ENCODE results near the gene SCARF1. TPM values are rescaled to one million over a fixed set of nuclear protein-coding genes. Genes with fewer than 3 reads are reported as not detected.
A peak's percentile ranks its signal among the peaks of the same experiment; 100 is the strongest.

SCARF1 gene
- total RNA-seq, 1 donor from 2014 or later: 5.7 TPM

DNA sequence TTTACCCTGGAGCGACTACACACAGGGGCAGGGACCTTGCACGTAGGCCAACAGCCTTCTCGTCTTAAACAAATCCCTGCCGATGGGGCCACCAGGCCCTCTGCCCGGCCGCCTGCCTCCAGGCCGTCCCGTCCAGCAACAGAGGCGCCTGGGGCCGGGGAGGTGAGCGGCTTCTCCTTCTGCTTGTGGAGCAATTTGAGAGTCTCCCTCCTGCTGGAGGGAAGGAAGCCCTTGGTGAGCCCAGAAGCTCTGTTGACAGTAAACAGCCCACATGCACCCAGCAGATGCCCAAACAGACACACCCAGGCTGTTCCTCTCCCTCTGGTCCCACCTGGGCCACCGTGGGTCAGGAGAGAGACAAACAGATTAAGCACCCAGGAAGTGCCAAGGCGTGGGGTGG lies 25.0 kb downstream of the SCARF1 start:
- H3K27ac ChIP-seq (ENCODE audit: low read depth, low read length): no peak overlapping the region
- no peak overlapping the region for H3K4me3 ChIP-seq (ENCODE audit: low read length in 3 of 3)
- no peaks in the 10 kb centered on the region for H3K9me3 ChIP-seq (ENCODE audit: control insufficient read depth in 3 of 3, low read length in 3 of 3)
- no peak overlapping the region for H3K9ac ChIP-seq (ENCODE audit: low read depth in 1 of 3, low read length in 3 of 3)
- H3K27me3 ChIP-seq (ENCODE audit: control insufficient read depth in 3 of 3, insufficient read depth in 3 of 3, low read length in 3 of 3): no peaks in the 10 kb centered on the region
- H3K36me3 ChIP-seq (ENCODE audit: control insufficient read depth in 3 of 3, insufficient read depth in 3 of 3, low read length in 3 of 3): peaks cover 7 to 11% (median 11%) of the 10 kb centered on the region in 3 donors
- H3K4me1 ChIP-seq (ENCODE audit: control insufficient read depth in 3 of 3, insufficient read depth in 3 of 3, low read length in 3 of 3): peaks cover 13 to 31% (median 13%) of the 10 kb centered on the region in 3 donors

DNA sequence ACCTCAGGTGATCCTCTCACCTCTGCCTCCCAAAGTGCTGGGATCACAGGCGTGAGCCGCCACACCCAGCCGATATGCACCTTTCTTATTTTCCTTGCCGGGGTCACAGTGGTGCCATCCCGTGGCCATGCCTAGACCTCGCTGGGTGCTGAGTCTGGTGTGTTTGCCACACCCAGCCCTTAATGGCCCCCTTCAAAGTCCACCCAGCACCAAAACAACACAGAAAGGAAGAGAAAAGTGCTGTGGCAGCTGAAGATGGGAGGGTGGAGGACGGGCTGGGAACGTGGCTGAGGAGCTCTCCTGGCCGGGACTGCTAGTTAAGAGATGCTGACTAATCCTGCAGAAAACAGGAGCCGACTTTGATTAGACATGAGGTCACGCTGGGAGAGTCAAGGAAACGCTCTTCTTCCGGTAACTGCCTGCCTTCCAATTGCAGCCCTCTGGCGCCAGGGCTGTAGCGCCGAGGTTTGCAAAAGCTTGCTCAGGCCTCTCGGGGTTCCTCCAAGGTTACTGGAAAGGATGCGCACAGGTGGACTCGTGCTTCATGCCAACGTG lies 27.8 kb downstream of the SCARF1 start:
- no peaks in the 10 kb centered on the region for H3K9me3 ChIP-seq (ENCODE audit: control insufficient read depth in 3 of 3, low read length in 3 of 3)
- no peak overlapping the region for H3K27ac ChIP-seq (ENCODE audit: low read depth, low read length)
- H3K4me3 ChIP-seq (ENCODE audit: low read length in 3 of 3): no peak overlapping the region
- H3K9ac ChIP-seq (ENCODE audit: low read depth in 1 of 3, low read length in 3 of 3): peak overlapping the region in 1 of 3 donors; percentile 60
- peaks cover 9 to 15% (median 12%) of the 10 kb centered on the region in 3 donors for H3K36me3 ChIP-seq (ENCODE audit: control insufficient read depth in 3 of 3, insufficient read depth in 3 of 3, low read length in 3 of 3)
- no peaks in the 10 kb centered on the region for H3K27me3 ChIP-seq (ENCODE audit: control insufficient read depth in 3 of 3, insufficient read depth in 3 of 3, low read length in 3 of 3)
- peaks cover 13 to 24% (median 15%) of the 10 kb centered on the region in 3 donors for H3K4me1 ChIP-seq (ENCODE audit: control insufficient read depth in 3 of 3, insufficient read depth in 3 of 3, low read length in 3 of 3)

GRCh38 chr17:1616101-1616500 lies 29.4 kb downstream of the SCARF1 start:
- Histone ChIP-seq H3K27ac (ENCODE audit: low read depth, low read length) (no peak overlapping the region), H3K36me3 (ENCODE audit: control insufficient read depth in 3 of 3, insufficient read depth in 3 of 3, low read length in 3 of 3) (peaks cover 6 to 14% (median 10%) of the 10 kb centered on the region in 3 donors), H3K27me3 (ENCODE audit: control insufficient read depth in 3 of 3, insufficient read depth in 3 of 3, low read length in 3 of 3) (no peaks in the 10 kb centered on the region), H3K9ac (ENCODE audit: low read depth in 1 of 3, low read length in 3 of 3) (no peak overlapping the region), H3K9me3 (ENCODE audit: control insufficient read depth in 3 of 3, low read length in 3 of 3) (no peaks in the 10 kb centered on the region), H3K4me3 (ENCODE audit: low read length in 3 of 3) (no peak overlapping the region), H3K4me1 (ENCODE audit: control insufficient read depth in 3 of 3, insufficient read depth in 3 of 3, low read length in 3 of 3) (peaks cover 11 to 20% (median 12%) of the 10 kb centered on the region in 3 donors)

GRCh38 chr17:1612400-1612799 lies 33.1 kb downstream of the SCARF1 start:
- no peak overlapping the region for H3K27ac ChIP-seq (ENCODE audit: low read depth, low read length)
- no peaks in the 10 kb centered on the region for H3K27me3 ChIP-seq (ENCODE audit: control insufficient read depth in 3 of 3, insufficient read depth in 3 of 3, low read length in 3 of 3)
- H3K9me3 ChIP-seq (ENCODE audit: control insufficient read depth in 3 of 3, low read length in 3 of 3): no peaks in the 10 kb centered on the region
- H3K4me1 ChIP-seq (ENCODE audit: control insufficient read depth in 3 of 3, insufficient read depth in 3 of 3, low read length in 3 of 3): peaks cover 0 to 3% (median 3%) of the 10 kb centered on the region in 3 donors
- H3K4me3 ChIP-seq (ENCODE audit: low read length in 3 of 3): no peak overlapping the region
- H3K36me3 ChIP-seq (ENCODE audit: control insufficient read depth in 3 of 3, insufficient read depth in 3 of 3, low read length in 3 of 3): peaks cover 7 to 14% (median 10%) of the 10 kb centered on the region in 3 donors
- H3K9ac ChIP-seq (ENCODE audit: low read depth in 1 of 3, low read length in 3 of 3): peak overlapping the region in 1 of 3 donors; percentile 33

- H3K4me1 ChIP-seq (ENCODE audit: control insufficient read depth in 3 of 3, insufficient read depth in 3 of 3, low read length in 3 of 3): peaks cover 0 to 9% (median 3%) of the 10 kb centered on the region in 3 donors
- peaks cover 7 to 14% (median 10%) of the 10 kb centered on the region in 3 donors for H3K36me3 ChIP-seq (ENCODE audit: control insufficient read depth in 3 of 3, insufficient read depth in 3 of 3, low read length in 3 of 3)
- no peak overlapping the region for H3K27ac ChIP-seq (ENCODE audit: low read depth, low read length)
These were observed 33.8 kb downstream of the SCARF1 start for GRCh38 chr17:1611715-1612114.

DNA sequence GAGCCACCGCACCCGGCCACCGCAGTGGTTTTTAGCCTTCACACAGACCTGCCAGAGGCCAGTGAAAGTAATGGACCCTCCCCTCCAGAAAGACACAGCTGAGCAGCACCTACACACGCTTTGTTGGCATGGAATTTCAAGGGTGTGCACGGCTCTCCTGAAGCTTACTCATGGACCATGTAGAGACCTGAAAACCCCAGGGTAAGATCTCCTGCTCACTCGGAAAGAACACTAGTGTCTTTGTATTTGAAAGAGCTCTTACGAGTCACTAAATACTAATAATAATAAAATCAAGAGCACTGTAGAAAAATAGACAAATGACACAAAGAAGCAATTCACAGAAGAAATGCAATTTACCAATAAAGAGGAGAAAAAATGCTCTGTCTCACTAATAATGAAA lies 36.9 kb downstream of the SCARF1 start:
- Histone ChIP-seq H3K9me3 (ENCODE audit: control insufficient read depth in 3 of 3, low read length in 3 of 3) (no peaks in the 10 kb centered on the region), H3K36me3 (ENCODE audit: control insufficient read depth in 3 of 3, insufficient read depth in 3 of 3, low read length in 3 of 3) (peaks cover 2 to 6% (median 3%) of the 10 kb centered on the region in 3 donors), H3K4me3 (ENCODE audit: low read length in 3 of 3) (no peak overlapping the region), H3K9ac (ENCODE audit: low read depth in 1 of 3, low read length in 3 of 3) (no peak overlapping the region), H3K27me3 (ENCODE audit: control insufficient read depth in 3 of 3, insufficient read depth in 3 of 3, low read length in 3 of 3) (no peaks in the 10 kb centered on the region), H3K27ac (ENCODE audit: low read depth, low read length) (no peak overlapping the region), H3K4me1 (ENCODE audit: control insufficient read depth in 3 of 3, insufficient read depth in 3 of 3, low read length in 3 of 3) (peaks cover 8 to 31% (median 13%) of the 10 kb centered on the region in 3 donors)

More at GRCh38 chr17:1611715-1612114, 33.8 kb downstream of the SCARF1 start:
- Histone ChIP-seq H3K9me3 (ENCODE audit: control insufficient read depth in 3 of 3, low read length in 3 of 3) (no peaks in the 10 kb centered on the region), H3K9ac (ENCODE audit: low read depth in 1 of 3, low read length in 3 of 3) (no peak overlapping the region), H3K27me3 (ENCODE audit: control insufficient read depth in 3 of 3, insufficient read depth in 3 of 3, low read length in 3 of 3) (no peaks in the 10 kb centered on the region), H3K4me3 (ENCODE audit: low read length in 3 of 3) (no peak overlapping the region)

- Histone ChIP-seq H3K4me3 (ENCODE audit: low read length in 3 of 3) (no peak overlapping the region), H3K36me3 (ENCODE audit: control insufficient read depth in 3 of 3, insufficient read depth in 3 of 3, low read length in 3 of 3) (peaks cover 2 to 6% (median 2%) of the 10 kb centered on the region in 3 donors), H3K9ac (ENCODE audit: low read depth in 1 of 3, low read length in 3 of 3) (no peak overlapping the region), H3K9me3 (ENCODE audit: control insufficient read depth in 3 of 3, low read length in 3 of 3) (no peaks in the 10 kb centered on the region), H3K4me1 (ENCODE audit: control insufficient read depth in 3 of 3, insufficient read depth in 3 of 3, low read length in 3 of 3) (peaks cover 8 to 31% (median 12%) of the 10 kb centered on the region in 3 donors), H3K27ac (ENCODE audit: low read depth, low read length) (no peak overlapping the region), H3K27me3 (ENCODE audit: control insufficient read depth in 3 of 3, insufficient read depth in 3 of 3, low read length in 3 of 3) (no peaks in the 10 kb centered on the region)
These were observed 37.6 kb downstream of the SCARF1 start for GRCh38 chr17:1607971-1608320.

DNA sequence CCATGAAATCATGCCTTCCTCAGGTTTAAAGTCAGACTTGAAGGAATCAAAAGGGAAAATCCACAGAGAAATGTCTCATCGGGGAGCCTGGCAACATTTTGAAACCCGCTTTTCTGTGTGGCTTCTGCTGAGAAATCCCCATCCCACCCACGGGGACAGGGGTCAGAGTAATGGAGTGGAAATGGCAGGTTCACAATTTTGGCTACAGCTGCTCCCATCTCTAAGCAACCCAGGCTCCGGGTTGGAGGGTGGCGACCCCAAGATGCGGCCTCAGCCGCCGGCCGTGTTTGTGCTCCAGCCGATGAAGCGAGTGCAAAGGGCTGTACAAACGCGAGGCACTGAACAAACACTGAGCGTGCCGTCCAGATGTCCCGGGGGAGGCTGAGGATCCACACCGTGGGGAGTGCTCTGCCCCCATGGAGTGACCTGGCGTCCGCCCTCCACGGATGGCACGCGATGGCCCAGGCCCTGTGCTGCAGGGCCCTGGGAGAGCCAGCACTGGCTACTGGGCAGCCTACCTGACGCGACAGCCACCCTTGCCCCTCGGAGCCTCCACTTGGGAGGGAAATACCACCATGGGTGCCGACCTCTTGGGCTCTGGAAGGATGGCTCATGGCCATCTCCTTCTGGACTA lies 39.1 kb downstream of the SCARF1 start:
- H3K27ac ChIP-seq (ENCODE audit: low read depth, low read length): peak overlapping the region; percentile 68
- H3K4me3 ChIP-seq (ENCODE audit: low read length in 3 of 3): no peak overlapping the region
- H3K4me1 ChIP-seq (ENCODE audit: control insufficient read depth in 3 of 3, insufficient read depth in 3 of 3, low read length in 3 of 3): peaks cover 8 to 31% (median 10%) of the 10 kb centered on the region in 3 donors

GRCh38 chr17:1605681-1606351 lies 39.7 kb downstream of the SCARF1 start:
- Histone ChIP-seq H3K4me3 (ENCODE audit: low read length in 3 of 3) (no peak overlapping the region), H3K9ac (ENCODE audit: low read depth in 1 of 3, low read length in 3 of 3) (peak overlapping the region in 2 of 3 donors; percentile 50 to 54), H3K9me3 (ENCODE audit: control insufficient read depth in 3 of 3, low read length in 3 of 3) (no peaks in the 10 kb centered on the region), H3K36me3 (ENCODE audit: control insufficient read depth in 3 of 3, insufficient read depth in 3 of 3, low read length in 3 of 3) (peaks cover 0 to 8% (median 5%) of the 10 kb centered on the region in 3 donors), H3K4me1 (ENCODE audit: control insufficient read depth in 3 of 3, insufficient read depth in 3 of 3, low read length in 3 of 3) (peaks cover 8 to 31% (median 10%) of the 10 kb centered on the region in 3 donors), H3K27me3 (ENCODE audit: control insufficient read depth in 3 of 3, insufficient read depth in 3 of 3, low read length in 3 of 3) (no peaks in the 10 kb centered on the region), H3K27ac (ENCODE audit: low read depth, low read length) (peak overlapping the region; percentile 68)

More for the DNA sequence above, 39.1 kb downstream of the SCARF1 start:
- H3K9me3 ChIP-seq (ENCODE audit: control insufficient read depth in 3 of 3, low read length in 3 of 3): no peaks in the 10 kb centered on the region
- H3K36me3 ChIP-seq (ENCODE audit: control insufficient read depth in 3 of 3, insufficient read depth in 3 of 3, low read length in 3 of 3): peaks cover 0 to 6% (median 5%) of the 10 kb centered on the region in 3 donors
- H3K9ac ChIP-seq (ENCODE audit: low read depth in 1 of 3, low read length in 3 of 3): no peak overlapping the region
- no peaks in the 10 kb centered on the region for H3K27me3 ChIP-seq (ENCODE audit: control insufficient read depth in 3 of 3, insufficient read depth in 3 of 3, low read length in 3 of 3)

Data from skeletal muscle tissue (tissue), 4 donors.